H1 (cell line): Measurements from ENCODE around the gene MRPL41. TPM values are rescaled to one million over a fixed set of nuclear protein-coding genes. Genes with fewer than 3 reads are reported as not detected.

Experiments
- CTCF ChIA-PET: fragments of 300-600 bp; sonication (Branson Sonifier 250); formaldehyde crosslinking; loops from one replicate; lab custom pipeline; 2021; ENCODE audit not compliant: partially characterized antibody; lab: Charles Lee
- POLR2A ChIA-PET: fragments of 300-600 bp; sonication (Branson Sonifier 250); formaldehyde crosslinking; loops from one replicate; lab custom pipeline; 2021; ENCODE audit warnings: inconsistent platforms; ENCODE audit not compliant: partially characterized antibody; lab: Charles Lee
- DNase-seq, 2 experiments: peaks; one replicate each; pipeline versions ENCODE4 v3.0.0 to v3.0.0-alpha.2; 2010 to 2022; ENCODE audit warnings: low spot score in 2 of 2, low read depth in 1 of 2, mixed read lengths in 1 of 2
- FAIRE-seq: peaks from 2 replicates; lab custom pipeline; 2011; peaks lifted over from hg19 to GRCh38; lab: Jason Lieb, UNC
- H2AFZ ChIP-seq: 2 replicates; pipeline ENCODE4 v1.8.1; 2012; ENCODE audit warnings: low read length, inconsistent platforms
- H2AK5ac ChIP-seq: 2 replicates; pipeline ENCODE4 v1.6.1; 2013; ENCODE audit warnings: low read depth, low read length
- H2BK120ac ChIP-seq: replicated peaks from 2 replicates; pipeline ENCODE3; 2013; ENCODE audit warnings: low read depth, low read length, inconsistent platforms
- H2BK12ac ChIP-seq: 2 replicates; pipeline ENCODE4 v1.6.1; 2013; ENCODE audit warnings: low read depth, low read length
- H2BK15ac ChIP-seq: 2 replicates; pipeline ENCODE4 v1.6.1; 2013; ENCODE audit warnings: low read length
- H2BK20ac ChIP-seq: 2 replicates; pipeline ENCODE4 v1.6.1; 2013; ENCODE audit warnings: low read length
- H2BK5ac ChIP-seq: 2 replicates; pipeline ENCODE4 v1.6.1; 2013; ENCODE audit warnings: low read depth, low read length
- H3K14ac ChIP-seq: 2 replicates; pipeline ENCODE4 v1.6.1; 2013; ENCODE audit warnings: inconsistent platforms; ENCODE audit not compliant: insufficient read length
- H3K18ac ChIP-seq: 2 replicates; pipeline ENCODE4 v1.6.1; 2013; ENCODE audit warnings: low read length; ENCODE audit errors: extremely low read depth
- H3K23ac ChIP-seq: 2 replicates; pipeline ENCODE4 v1.6.1; 2013; ENCODE audit warnings: inconsistent platforms; ENCODE audit not compliant: insufficient read length
- H3K23me2 ChIP-seq: 2 replicates; pipeline ENCODE4 v1.6.1; 2013; ENCODE audit warnings: low read depth, low read length
- H3K27ac ChIP-seq: 2 replicates; pipeline ENCODE4 v1.6.1; 2011; ENCODE audit warnings: low read depth, low read length, inconsistent platforms
- H3K27me3 ChIP-seq, 4 experiments: replicated peaks in 1 of 4; 1 replicate in 1 of 4; 2 replicates in 3 of 4; pipeline versions ENCODE4 v1.6.1 to v1.8.1; 2011 to 2013; ENCODE audit warnings: low read length in 3 of 4, mild to moderate bottlenecking in 3 of 4, inconsistent platforms in 2 of 4, mixed read lengths in 2 of 4, moderate library complexity in 1 of 4; ENCODE audit not compliant: control insufficient read depth in 3 of 4, insufficient read depth in 3 of 4; ENCODE audit errors: extremely low read depth in 1 of 4
- H3K36me3 ChIP-seq, 4 experiments: 2 replicates each; pipeline versions ENCODE4 v1.6.1 to v1.8.1; 2011 to 2013; ENCODE audit warnings: mild to moderate bottlenecking in 4 of 4, low read length in 3 of 4, moderate library complexity in 2 of 4, control low read depth in 1 of 4, inconsistent platforms in 1 of 4; ENCODE audit not compliant: insufficient read depth in 4 of 4, control insufficient read depth in 2 of 4
- H3K4ac ChIP-seq: replicated peaks from 2 replicates; pipeline ENCODE3; 2013; ENCODE audit warnings: low read length, low read depth, mixed read lengths, inconsistent platforms; ENCODE audit not compliant: insufficient read length
- H3K4me1 ChIP-seq, 4 experiments: replicated peaks in 1 of 4; 1 replicate in 1 of 4; 2 replicates in 3 of 4; pipeline versions ENCODE4 v1.6.1 to v1.8.1; 2011 to 2013; ENCODE audit warnings: low read length in 3 of 4, inconsistent platforms in 2 of 4, mixed read lengths in 1 of 4; ENCODE audit not compliant: insufficient read depth in 4 of 4, control insufficient read depth in 3 of 4
- H3K4me2 ChIP-seq, 2 experiments: 2 replicates each; pipeline versions ENCODE4 v1.6.1 to v1.8.1; 2011 to 2013; ENCODE audit warnings: low read depth in 2 of 2, low read length in 2 of 2, control low read depth in 1 of 2, inconsistent platforms in 1 of 2, mild to moderate bottlenecking in 1 of 2; ENCODE audit not compliant: insufficient read depth in 1 of 2
- H3K4me3 ChIP-seq, 4 experiments: fragments of 200-600, 300-600 bp in 1 of 4; sonication (generic), shearing (Covaris generic), sonication (Bioruptor Twin) in 1 of 4; 2 replicates each; pipeline versions ENCODE4 v1.5.1 to v1.8.1; 2011 to 2016; ENCODE audit warnings: low read length in 4 of 4, low read depth in 3 of 4, control low read depth in 2 of 4, inconsistent platforms in 2 of 4, mild to moderate bottlenecking in 2 of 4, mixed read lengths in 1 of 4, moderate library complexity in 1 of 4; ENCODE audit not compliant: insufficient read depth in 2 of 4; ENCODE audit errors: extremely low read depth in 1 of 4
- H3K56ac ChIP-seq: replicated peaks from 2 replicates; pipeline ENCODE3; 2013; ENCODE audit warnings: low read depth, mild to moderate bottlenecking, mixed read lengths, low read length, inconsistent platforms; ENCODE audit not compliant: insufficient read length
- H3K79me1 ChIP-seq: 2 replicates; pipeline ENCODE4 v1.6.1; 2013; ENCODE audit warnings: low read depth, low read length, control low read depth
- H3K79me2 ChIP-seq, 2 experiments: 2 replicates each; pipeline versions ENCODE4 v1.6.1 to v1.8.1; 2012 to 2013; ENCODE audit warnings: low read length in 2 of 2, mild to moderate bottlenecking in 2 of 2, inconsistent platforms in 1 of 2; ENCODE audit not compliant: insufficient read depth in 2 of 2, control insufficient read depth in 1 of 2
- H3K9ac ChIP-seq, 4 experiments: replicated peaks in 1 of 4; 1 replicate in 1 of 4; 2 replicates in 3 of 4; pipeline versions ENCODE4 v1.6.1 to v1.8.1; 2011 to 2013; ENCODE audit warnings: low read depth in 3 of 4, low read length in 3 of 4, control low read depth in 2 of 4, mild to moderate bottlenecking in 2 of 4, moderate library complexity in 2 of 4, inconsistent platforms in 1 of 4; ENCODE audit errors: extremely low read depth in 1 of 4
- H3K9me3 ChIP-seq, 2 experiments: 2 replicates each; pipeline versions ENCODE4 v1.6.1 to v1.8.1; 2012 to 2013; ENCODE audit warnings: mild to moderate bottlenecking in 2 of 2, moderate library complexity in 2 of 2, control low read depth in 1 of 2, inconsistent platforms in 1 of 2, low read depth in 1 of 2, low read length in 1 of 2, mixed read lengths in 1 of 2; ENCODE audit not compliant: insufficient read depth in 2 of 2
- H4K20me1 ChIP-seq, 2 experiments: replicated peaks in 1 of 2; 2 replicates each; pipeline versions ENCODE3 to v1.8.1; 2011 to 2013; ENCODE audit warnings: inconsistent platforms in 2 of 2, low read length in 2 of 2, mild to moderate bottlenecking in 1 of 2; ENCODE audit not compliant: insufficient read depth in 2 of 2, control insufficient read depth in 1 of 2
- H4K5ac ChIP-seq: 2 replicates; pipeline ENCODE4 v1.6.1; 2013; ENCODE audit warnings: low read length, low read depth, mixed read lengths, inconsistent platforms; ENCODE audit not compliant: insufficient read length
- H4K8ac ChIP-seq: 2 replicates; pipeline ENCODE4 v1.8.0; 2013; ENCODE audit warnings: mild to moderate bottlenecking, moderate library complexity, low read length, inconsistent platforms; ENCODE audit not compliant: insufficient read depth; ENCODE audit errors: extremely low read depth
- H4K91ac ChIP-seq: replicated peaks from 2 replicates; pipeline ENCODE3; 2013; ENCODE audit warnings: low read length, mixed read lengths, inconsistent platforms; ENCODE audit not compliant: insufficient read length
- EZH2 ChIP-seq: fragments of 200-600 bp; sonication (generic); IDR thresholded peaks from 2 replicates; pipeline ENCODE4 v1.7.1; 2012; ENCODE audit warnings: low read depth, mild to moderate bottlenecking, moderate library complexity, low read length, inconsistent platforms; ENCODE audit not compliant: severe bottlenecking
- JUN ChIP-seq: IDR thresholded peaks from 2 replicates; pipeline ENCODE4 v1.6.1; 2011; ENCODE audit warnings: low read depth, mild to moderate bottlenecking, improper control_type of control experiment, low read length
- KDM4A ChIP-seq: IDR thresholded peaks from one replicate; pipeline ENCODE4 v1.7.1; 2012; ENCODE audit warnings: low read depth, mild to moderate bottlenecking, moderate library complexity, low read length, inconsistent platforms; ENCODE audit not compliant: severe bottlenecking
- SIN3A ChIP-seq, 2 experiments: IDR thresholded peaks in 1 of 2; conservative IDR thresholded peaks in 1 of 2; 2 replicates each; pipeline ENCODE4 v1.6.1; 2011 to 2012; ENCODE audit warnings: low read length in 2 of 2, improper control_type of control experiment in 1 of 2, low read depth in 1 of 2, mild to moderate bottlenecking in 1 of 2
- TAF1 ChIP-seq: IDR thresholded peaks from 2 replicates; pipeline ENCODE4 v1.6.1; 2011; ENCODE audit warnings: mild to moderate bottlenecking, low read depth, low read length
- WGBS, 2 experiments: shearing (Covaris generic) in 1 of 2; methylation state at CpG; one replicate each; pipeline versions ENCODE4 v1.1.6 to v1.1.7; 2013 to 2015; ENCODE audit warnings: low lambda C conversion rate in 2 of 2, mixed read lengths in 2 of 2, inconsistent platforms in 1 of 2, low coverage in 1 of 2, missing lambda C conversion rate in 1 of 2; ENCODE audit not compliant: insufficient replicate concordance in 2 of 2, insufficient coverage in 1 of 2, insufficient read length in 1 of 2; ENCODE audit errors: extremely low coverage in 1 of 2, missing lambda C conversion rate in 1 of 2; 5-methylcytosine and 5-hydroxymethylcytosine counted together
- polyA plus RNA-seq, 7 experiments: library from polyadenylated mRNA; depleted of rRNA in 3 of 7; stranded (reverse) in 5 of 7; unstranded in 2 of 7; fragments of >200 nt in 5 of 7; fragments of 200-250 nt in 2 of 7; gene quantifications; 1 replicate in 5 of 7; 2 replicates in 1 of 7; 4 replicates in 1 of 7; pipeline versions ENCODE4 v1.2.1 to v1.2.3, GENCODE V29; 2011 to 2013; ENCODE audit warnings: missing spikeins in 2 of 7, mixed read lengths in 2 of 7
- total RNA-seq: library from RNA; stranded (reverse); fragmentation: NEBNext Ultra II Directional; extraction: Animal tissue kit (Norgen Biotek cat#: 25700); gene quantifications from 2 replicates; pipeline ENCODE4 v1.2.1, GENCODE V29; 2021
- TF ChIP-seq, protein P1 (sequence below): IDR thresholded peaks from 2 replicates; pipeline ENCODE4 v1.6.1; 2012; ENCODE audit warnings: inconsistent platforms
- TF ChIP-seq, protein P2 (sequence below): IDR thresholded peaks from 2 replicates; pipeline ENCODE4 v1.6.1; 2012; ENCODE audit warnings: low read length, inconsistent platforms

Gene MRPL41
- total and polyA plus RNA-seq, 2 of the 8 experiments (the other 6 are each of a cell fraction or from before 2014, with no cell fraction given) = 47.2 to 58.1 TPM

DNA sequence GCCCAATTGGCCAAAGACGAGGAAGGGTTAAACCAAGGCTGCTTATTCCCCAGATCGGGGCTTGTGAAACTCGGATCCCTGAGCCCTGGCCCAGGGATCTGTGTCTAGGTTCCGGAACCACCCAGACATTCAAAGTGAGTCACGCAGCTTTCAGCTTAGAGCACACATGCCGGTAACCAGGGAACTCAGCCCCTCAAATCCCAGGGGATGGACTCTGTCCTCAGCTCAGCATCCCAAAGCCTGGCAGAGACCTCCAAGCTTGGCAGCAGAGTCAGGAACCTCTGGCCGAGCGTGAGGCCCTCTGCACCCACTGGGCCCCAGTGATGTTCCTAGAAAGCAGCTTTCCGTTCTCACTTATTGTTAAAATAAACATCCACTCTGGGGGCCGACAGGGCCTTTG lies 6.6 kb upstream of the MRPL41 start:
- Histone ChIP-seq H3K4me3 (no peak overlapping the region), H3K9me3 (peaks cover 7 to 12% of the 10 kb centered on the region in 2 experiments; a peak in 3 of 4 replicates), H2AK5ac (no peak overlapping the region), H3K9ac (no peak overlapping the region; a peak in 1 of 7 replicates), H3K36me3 (no peaks in the 10 kb centered on the region), H3K4me2 (no peak overlapping the region), H3K27ac (no peak overlapping the region), H3K4me1 (peaks cover 0 to 3% (median 0%) of the 10 kb centered on the region in 4 experiments; a peak in 1 of 7 replicates), H2BK120ac (no peak overlapping the region), H4K20me1 (peaks cover 0 to 1% of the 10 kb centered on the region in 2 experiments), H2BK12ac (no peak overlapping the region), H3K18ac (no peak overlapping the region), H3K23ac (no peak overlapping the region), H3K27me3 (no peaks in the 10 kb centered on the region), H4K5ac (no peak overlapping the region), H3K23me2 (no peaks in the 10 kb centered on the region), H3K79me2 (no peaks in the 10 kb centered on the region), H3K4ac (no peak overlapping the region), H4K8ac (no peak overlapping the region), H2BK15ac (no peak overlapping the region), H2AFZ (no peak overlapping the region), H3K14ac (no peak overlapping the region), H2BK20ac (no peak overlapping the region), H3K79me1 (no peaks in the 10 kb centered on the region), H2BK5ac (no peak overlapping the region), H4K91ac (no peak overlapping the region), H3K56ac (no peak overlapping the region)
- TF ChIP-seq EZH2 (no peak), SIN3A (conservative IDR thresholded peaks at IDR 0.05 in 1 of 2, IDR thresholded peaks at IDR 0.05 in 1 of 2; ENCODE audit: low read depth in 1 of 2, low read length in 2 of 2) (no peak), JUN (no peak), KDM4A (no peak), TAF1 (no peak)
- TF ChIP-seq, protein P1, sequence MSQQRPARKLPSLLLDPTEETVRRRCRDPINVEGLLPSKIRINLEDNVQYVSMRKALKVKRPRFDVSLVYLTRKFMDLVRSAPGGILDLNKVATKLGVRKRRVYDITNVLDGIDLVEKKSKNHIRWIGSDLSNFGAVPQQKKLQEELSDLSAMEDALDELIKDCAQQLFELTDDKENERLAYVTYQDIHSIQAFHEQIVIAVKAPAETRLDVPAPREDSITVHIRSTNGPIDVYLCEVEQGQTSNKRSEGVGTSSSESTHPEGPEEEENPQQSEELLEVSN = no peak
- TF ChIP-seq, protein P2, sequence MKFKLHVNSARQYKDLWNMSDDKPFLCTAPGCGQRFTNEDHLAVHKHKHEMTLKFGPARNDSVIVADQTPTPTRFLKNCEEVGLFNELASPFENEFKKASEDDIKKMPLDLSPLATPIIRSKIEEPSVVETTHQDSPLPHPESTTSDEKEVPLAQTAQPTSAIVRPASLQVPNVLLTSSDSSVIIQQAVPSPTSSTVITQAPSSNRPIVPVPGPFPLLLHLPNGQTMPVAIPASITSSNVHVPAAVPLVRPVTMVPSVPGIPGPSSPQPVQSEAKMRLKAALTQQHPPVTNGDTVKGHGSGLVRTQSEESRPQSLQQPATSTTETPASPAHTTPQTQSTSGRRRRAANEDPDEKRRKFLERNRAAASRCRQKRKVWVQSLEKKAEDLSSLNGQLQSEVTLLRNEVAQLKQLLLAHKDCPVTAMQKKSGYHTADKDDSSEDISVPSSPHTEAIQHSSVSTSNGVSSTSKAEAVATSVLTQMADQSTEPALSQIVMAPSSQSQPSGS = no peak
- DNase-seq (no peak), FAIRE-seq (no peak)
- ChIA-PET POLR2A (no interaction called here), CTCF (interaction anchor here (1.1 to 2.4 kb wide), 5 partner anchors 10 to 36 kb away, joined by 3 to 13 read pairs (median 7); no protein-coding TSS in a partner anchor)
- 88% methylated on average over 10 of the region's 10 CpGs; no CpG with 5 or more reads in 1 of the 2 experiments for WGBS, 2 experiments
